K562 (cell line): Measurements from ENCODE around the gene MKNK2. TPM values are rescaled to one million over a fixed set of nuclear protein-coding genes. Genes with fewer than 3 reads are reported as not detected.

ENCODE experiments used
- ATAC-seq: fragments of 200-7000 bp; cut with Tn5 transposase; 3 replicates; pipeline ENCODE4 v1.9.1; 2020; ENCODE audit warnings: moderate library complexity
- BruUV-seq: library from RNA; stranded (reverse); fragments of 400-500 nt; replicated peaks from 2 replicates; lab custom pipeline; 2021; lab: Mats Ljungman, UMichigan
- CTCF ChIA-PET: fragments of 300-600 bp; formaldehyde crosslinking; extraction: SDS; loops from one replicate; lab custom pipeline; 2021; ENCODE audit warnings: low intra/inter-chr PET ratio; lab: Yijun Ruan, JAX
- POLR2A ChIA-PET: fragments of 300-600, 350-650 bp; sonication (Branson Sonifier 250); formaldehyde crosslinking; extraction: SDS; loops from one replicate; lab custom pipeline; 2021; ENCODE audit warnings: antibody characterized with exemption, inconsistent platforms; lab: Yijun Ruan, JAX
- DNase-seq, 4 experiments: peaks; one replicate each; pipeline versions ENCODE4 v3.0.0 to v3.0.0-alpha.2; 2011 to 2018; ENCODE audit warnings: low spot score in 3 of 4, mixed read lengths in 3 of 4; ENCODE audit errors: extremely low read depth in 1 of 4
- FAIRE-seq: peaks from 2 replicates; lab custom pipeline; 2011; peaks lifted over from hg19 to GRCh38; lab: Jason Lieb, UNC
- H2AFZ ChIP-seq: 2 replicates; pipeline ENCODE4 v1.6.0; 2011; ENCODE audit warnings: low read depth, low read length, control low read depth, inconsistent platforms
- H3K27ac ChIP-seq: fragments of 200-600 bp; 3 replicates; pipeline ENCODE4 v1.8.0; 2011; ENCODE audit warnings: low read depth, mild to moderate bottlenecking, control low read depth, inconsistent platforms, low read length, moderate library complexity, mixed read lengths; ENCODE audit errors: extremely low read depth
- H3K27me3 ChIP-seq, 2 experiments: fragments of 300-600 bp in 1 of 2; 2 replicates in 1 of 2; 3 replicates in 1 of 2; pipeline versions ENCODE4 v1.6.0 to v1.8.0; 2011; ENCODE audit warnings: inconsistent platforms in 2 of 2, low read length in 2 of 2, mild to moderate bottlenecking in 1 of 2, mixed read lengths in 1 of 2, moderate library complexity in 1 of 2; ENCODE audit not compliant: control insufficient read depth in 2 of 2, insufficient read depth in 2 of 2
- H3K36me3 ChIP-seq: fragments of 300-600 bp; 3 replicates; pipeline ENCODE4 v1.8.0; 2011; ENCODE audit warnings: mild to moderate bottlenecking, low read length, inconsistent platforms; ENCODE audit not compliant: control insufficient read depth, insufficient read depth
- H3K4me1 ChIP-seq, 2 experiments: fragments of 200-600 bp in 1 of 2; replicated peaks in 1 of 2; 2 replicates in 1 of 2; 3 replicates in 1 of 2; pipeline versions ENCODE4 v1.5.1 to v1.8.0; 2011; ENCODE audit warnings: inconsistent platforms in 2 of 2, low read length in 2 of 2, mild to moderate bottlenecking in 1 of 2, mixed read lengths in 1 of 2, moderate library complexity in 1 of 2; ENCODE audit not compliant: control insufficient read depth in 2 of 2, insufficient read depth in 2 of 2
- H3K4me2 ChIP-seq: 2 replicates; pipeline ENCODE4 v1.6.1; 2011; ENCODE audit warnings: low read length, control low read depth, inconsistent platforms, mixed read lengths; ENCODE audit not compliant: insufficient read depth
- H3K4me3 ChIP-seq: fragments of 200-600 bp; sonication (generic), shearing (Covaris generic); 2 replicates; pipeline ENCODE4 v1.5.1; 2016; ENCODE audit warnings: control low read depth, inconsistent platforms
- H3K79me2 ChIP-seq: fragments of 200-600 bp; 3 replicates; pipeline ENCODE4 v1.8.0; 2011; ENCODE audit warnings: low read length, inconsistent platforms; ENCODE audit not compliant: control insufficient read depth, insufficient read depth
- H3K9ac ChIP-seq, 2 experiments: 2 replicates each; pipeline versions ENCODE4 v1.6.0 to v1.6.1; 2011; ENCODE audit warnings: low read depth in 2 of 2, low read length in 2 of 2, control low read depth in 1 of 2, inconsistent platforms in 1 of 2, mild to moderate bottlenecking in 1 of 2, mixed read lengths in 1 of 2; ENCODE audit not compliant: insufficient read depth in 1 of 2
- H3K9me1 ChIP-seq: one replicate; pipeline ENCODE4 v1.6.0; 2011; ENCODE audit warnings: inconsistent platforms, mild to moderate bottlenecking, low read length, moderate library complexity; ENCODE audit not compliant: control insufficient read depth, insufficient read depth
- H3K9me3 ChIP-seq: replicated peaks from 2 replicates; pipeline ENCODE4 v1.5.1; 2011; ENCODE audit warnings: low read depth, low read length, inconsistent platforms; ENCODE audit not compliant: control insufficient read depth, insufficient read depth
- H4K20me1 ChIP-seq: replicated peaks from 2 replicates; pipeline ENCODE4 v1.6.1; 2011; ENCODE audit warnings: low read length, inconsistent platforms, mixed read lengths; ENCODE audit not compliant: control insufficient read depth, insufficient read depth
- BRCA1 ChIP-seq, 2 experiments: fragments of 450-650 bp in 1 of 2; sonication (generic) in 1 of 2; formaldehyde crosslinking in 1 of 2; IDR thresholded peaks; 2 replicates each; pipeline versions ENCODE4 v1.5.0 to v1.6.1; 2017 to 2020; ENCODE audit warnings: mild to moderate bottlenecking in 1 of 2, missing genetic modification reagents in 1 of 2
- CBFA2T3 ChIP-seq: fragments of 450-650 bp; IDR thresholded peaks from 2 replicates; pipeline ENCODE4 v1.6.1; 2017
- COPS2 ChIP-seq: fragments of 450-650 bp; conservative IDR thresholded peaks from 2 replicates; pipeline ENCODE4 v1.6.1; 2016; ENCODE audit warnings: mild to moderate bottlenecking, moderate library complexity
- CREB1 ChIP-seq, 2 experiments: sonication (generic) in 1 of 2; formaldehyde crosslinking in 1 of 2; IDR thresholded peaks; 2 replicates each; pipeline versions ENCODE4 v1.6.1 to v1.8.0; 2012 to 2022; ENCODE audit warnings: inconsistent platforms in 1 of 2, mild to moderate bottlenecking in 1 of 2, missing genetic modification reagents in 1 of 2, moderate library complexity in 1 of 2
- MNT ChIP-seq, 2 experiments: fragments of 450-650 bp; conservative IDR thresholded peaks; 2 replicates each; pipeline ENCODE4 v1.6.1; 2017; ENCODE audit warnings: mild to moderate bottlenecking in 2 of 2, moderate library complexity in 2 of 2
- NFIX ChIP-seq: fragments of 250-450 bp; sonication (Bioruptor Pico); IDR thresholded peaks from 2 replicates; pipeline ENCODE4 v1.4.0; 2020; ENCODE audit warnings: low read depth, mild to moderate bottlenecking, moderate library complexity
- NRF1 ChIP-seq, 2 experiments: fragments of 450-650 bp; IDR thresholded peaks in 1 of 2; conservative IDR thresholded peaks in 1 of 2; 2 replicates each; pipeline ENCODE4 v1.6.1; 2014; ENCODE audit warnings: mild to moderate bottlenecking in 2 of 2
- POLR2G ChIP-seq: fragments of 200-400 bp; formaldehyde crosslinking; IDR thresholded peaks from 2 replicates; pipeline ENCODE4 v1.6.1; 2017; ENCODE audit warnings: low read depth, mild to moderate bottlenecking, antibody characterized with exemption, low read length, moderate library complexity
- RBM22 ChIP-seq: fragments of 200-400 bp; formaldehyde crosslinking; IDR thresholded peaks from 2 replicates; pipeline ENCODE4 v1.6.1; 2018; ENCODE audit warnings: low read length, low read depth; ENCODE audit not compliant: poor library complexity, severe bottlenecking
- SMARCA5 ChIP-seq: fragments of 450-650 bp; IDR thresholded peaks from 2 replicates; pipeline ENCODE4 v1.6.1; 2016
- SPI1 ChIP-seq: IDR thresholded peaks from 2 replicates; pipeline ENCODE4 v1.6.1; 2011; ENCODE audit warnings: low read depth, low read length, control low read depth, borderline replicate concordance
- ZBTB33 ChIP-seq: sonication (generic); formaldehyde crosslinking; IDR thresholded peaks from 2 replicates; pipeline ENCODE4 v1.8.1; 2023; ENCODE audit warnings: mild to moderate bottlenecking, missing genetic modification reagents
- ZFX ChIP-seq: sonication (generic); formaldehyde crosslinking; IDR thresholded peaks from 2 replicates; pipeline ENCODE4 v1.8.0; 2022; ENCODE audit warnings: mild to moderate bottlenecking, missing genetic modification reagents, moderate library complexity
- ZNF232 ChIP-seq: sonication (generic); formaldehyde crosslinking; IDR thresholded peaks from 2 replicates; pipeline ENCODE4 v1.8.0; 2022; ENCODE audit warnings: mild to moderate bottlenecking, missing genetic modification reagents
- ZNF274 ChIP-seq: IDR thresholded peaks from 2 replicates; pipeline ENCODE4 v1.6.1; 2011; ENCODE audit warnings: low read depth, mild to moderate bottlenecking, low read length, moderate library complexity, borderline replicate concordance
- WGBS: fragments of 100-300 bp; shearing (Covaris generic); methylation state at CpG from one replicate; pipeline ENCODE4 v1.1.6; 2016; ENCODE audit warnings: low coverage, mixed read lengths; ENCODE audit not compliant: insufficient coverage; ENCODE audit errors: missing lambda C conversion rate; 5-methylcytosine and 5-hydroxymethylcytosine counted together
- in situ Hi-C: fragments of 300-500 bp; cut with MboI; formaldehyde crosslinking; loops from 4 replicates; pipeline ENCODE4 v1.15.0; 2018; ENCODE audit warnings: inconsistent platforms, mixed read lengths
- intact Hi-C: fragments of 100-400 bp; cut with micrococcal nuclease; formaldehyde crosslinking; loops from 2 replicates; pipeline ENCODE4 v1.14.2; 2022
- polyA plus RNA-seq, 8 experiments: library from polyadenylated mRNA; depleted of rRNA in 4 of 8; stranded (reverse) in 5 of 8; unstranded in 3 of 8; fragments of >200 nt; fragmentation: Nextera tagmentation in 2 of 8; fragmentation: Illumina TruSeq in 1 of 8; extraction: Ambion mirVana in 2 of 8; extraction: Trizol in 1 of 8; gene quantifications; 2 replicates each; pipeline versions ENCODE4 v1.2.1 to v1.2.3, GENCODE V29; 2011 to 2014; ENCODE audit warnings: inconsistent platforms in 1 of 8, missing spikeins in 1 of 8
- total RNA-seq, 7 experiments: library from RNA; depleted of rRNA in 6 of 7; stranded (reverse); fragments of >200 nt in 6 of 7; fragmentation: Illumina TruSeq in 2 of 7; extraction: Trizol in 2 of 7; gene quantifications; 2 replicates each; pipeline versions ENCODE4 v1.2.1 to v1.2.3, GENCODE V29; 2011 to 2021; ENCODE audit warnings: low replicate concordance in 1 of 7

The MKNK2 gene
- total and polyA plus RNA-seq, 9 of the 15 experiments (the other 6 are each of a cell fraction or from before 2014, with no cell fraction given), result 5.1 to 191 (median 51.9) TPM

- TF ChIP-seq ZFX (CRISPR knock-in tag) (peak; percentile 62), NRF1 (conservative IDR thresholded peaks at IDR 0.05 in 1 of 2, IDR thresholded peaks at IDR 0.05 in 1 of 2) (peak; percentile 48 to 65), COPS2 (no peak), MNT (conservative IDR thresholded peaks at IDR 0.05) (peak; percentile 23 to 49; a peak in 2 of 4 replicates), SPI1 (0 out of 2 replicates have a peak, but pooled peaks have one; percentile 3), SMARCA5 (0 out of 2 replicates have a peak, but pooled peaks have one; percentile 14)
Measured at GRCh38 chr19:2049741-2050348, 1.2 kb downstream of the MKNK2 start (continued).

- Histone ChIP-seq H3K9ac (peak overlapping the region; percentile 74 to 99; a peak in 3 of 4 replicates), H3K27ac (peak overlapping the region; percentile 75; the same call in 2 of the 3 replicates), H3K4me2 (peak overlapping the region; percentile 84), H3K9me1 (peaks cover 7% of the 10 kb centered on the region), H3K4me1 (peaks cover 22 to 80% of the 10 kb centered on the region in 2 experiments), H3K4me3 (peak overlapping the region; percentile 90), H4K20me1 (peaks cover 23% of the 10 kb centered on the region), H3K79me2 (peaks cover 47% of the 10 kb centered on the region), H3K36me3 (peaks cover 57% of the 10 kb centered on the region; the same call in 2 of the 3 replicates), H3K9me3 (no peaks in the 10 kb centered on the region), H2AFZ (no peak overlapping the region), H3K27me3 (no peaks in the 10 kb centered on the region)
- FAIRE-seq, result no peak
- DNase-seq, result no peak
- ChIA-PET CTCF (interaction anchor here (0.8 kb wide), 1 partner anchor 21 kb away, joined by 3 read pairs; no protein-coding TSS in a partner anchor), POLR2A (interaction anchor here (0.5 to 5.5 kb wide), 17 partner anchors 9 to 489 kb away, joined by 3 to 72 read pairs (median 3); no protein-coding TSS in a partner anchor)
- intact Hi-C loops (no loop called here), in situ Hi-C loops (no loop called here)
- WGBS, result 83% methylated on average over 23 of the region's 27 CpGs
- no peak for ATAC-seq
- BruUV-seq, result no TSS peak
- TF ChIP-seq NFIX (CRISPR knock-in tag) (no peak), CREB1 (IDR thresholded peaks at IDR 0.05) (no peak), CREB1 (CRISPR knock-in tag; IDR thresholded peaks at IDR 0.05) (0 out of 2 replicates have a peak, but pooled peaks have one; percentile 6), POLR2G (peak; percentile 77), CBFA2T3 (no peak), ZBTB33 (0 out of 2 replicates have a peak, but pooled peaks have one; percentile 40), RBM22 (peak; percentile 88), ZNF274 (no peak), BRCA1 (IDR thresholded peaks at IDR 0.05) (no peak), BRCA1 (CRISPR knock-in tag; IDR thresholded peaks at IDR 0.05) (0 out of 2 replicates have a peak, but pooled peaks have one; percentile 35), ZNF232 (no peak)
Measured at GRCh38 chr19:2048959-2049740, 1.9 kb downstream of the MKNK2 start.
